GM12878 (cell line): ENCODE data around the gene PDZK1IP1. TPM values are rescaled to one million over a fixed set of nuclear protein-coding genes. Genes with fewer than 3 reads are reported as not detected.

Experiments
- ATAC-seq: fragments of 200-7000 bp; cut with Tn5 transposase; 3 replicates; pipeline ENCODE4 v1.9.1; 2020; ENCODE audit warnings: mild to moderate bottlenecking, moderate library complexity
- BruUV-seq: library from RNA; stranded (reverse); fragments of 400-500 nt; replicated peaks from 2 replicates; lab custom pipeline; 2021; lab: Mats Ljungman, UMichigan
- CTCF ChIA-PET: fragments of 300-600 bp; sonication (Branson Sonifier 250); formaldehyde crosslinking; extraction: SDS; loops from one replicate; lab custom pipeline; 2021; ENCODE audit warnings: inconsistent platforms; lab: Yijun Ruan, JAX
- POLR2A ChIA-PET: fragments of 350-600 bp; formaldehyde crosslinking; extraction: SDS; loops from one replicate; lab custom pipeline; 2021; ENCODE audit warnings: inconsistent platforms; lab: Charles Lee
- RAD21 ChIA-PET: fragments of 300-600 bp; sonication (Branson Sonifier 250); formaldehyde crosslinking; loops from one replicate; lab custom pipeline; 2023; ENCODE audit warnings: antibody characterized with exemption; ENCODE audit not compliant: unreplicated experiment; lab: Charles Lee
- SMC1A ChIA-PET: fragments of 300-600 bp; sonication (Branson Sonifier 250); formaldehyde crosslinking; loops from one replicate; lab custom pipeline; 2023; ENCODE audit not compliant: unreplicated experiment, uncharacterized antibody; lab: Charles Lee
- DNase-seq: peaks from one replicate; pipeline ENCODE4 v3.0.0-alpha.2; 2011; ENCODE audit warnings: low read depth, low spot score
- FAIRE-seq: peaks from 3 replicates; lab custom pipeline; 2011; peaks lifted over from hg19 to GRCh38; lab: Jason Lieb, UNC
- H2AFZ ChIP-seq: 2 replicates; pipeline ENCODE4 v1.6.0; 2011; ENCODE audit warnings: low read depth, low read length, control low read depth; ENCODE audit not compliant: control insufficient read depth
- H3K27ac ChIP-seq: 2 replicates; pipeline ENCODE4 v1.5.1; 2011; ENCODE audit warnings: control low read depth; ENCODE audit not compliant: control insufficient read depth, insufficient read depth
- H3K27me3 ChIP-seq, 2 experiments: replicated peaks in 1 of 2; 2 replicates each; pipeline versions ENCODE4 v1.6.0 to v1.6.1; 2011; ENCODE audit warnings: low read length in 1 of 2; ENCODE audit not compliant: control insufficient read depth in 2 of 2, insufficient read depth in 2 of 2
- H3K36me3 ChIP-seq, 2 experiments: 2 replicates each; pipeline ENCODE4 v1.5.1; 2011; ENCODE audit warnings: low read length in 1 of 2; ENCODE audit not compliant: control insufficient read depth in 2 of 2, insufficient read depth in 2 of 2
- H3K4me1 ChIP-seq: 2 replicates; pipeline ENCODE4 v1.6.1; 2011; ENCODE audit warnings: mild to moderate bottlenecking, low read length, moderate library complexity, mixed read lengths; ENCODE audit not compliant: control insufficient read depth, insufficient read depth
- H3K4me2 ChIP-seq: 2 replicates; pipeline ENCODE4 v1.6.0; 2011; ENCODE audit warnings: control low read depth; ENCODE audit not compliant: control insufficient read depth, insufficient read depth
- H3K4me3 ChIP-seq: fragments of 200-600 bp; sonication (generic); 2 replicates; pipeline ENCODE4 v1.5.1; 2016
- H3K79me2 ChIP-seq: 2 replicates; pipeline ENCODE4 v1.6.0; 2011; ENCODE audit warnings: low read length; ENCODE audit not compliant: control insufficient read depth, insufficient read depth
- H3K9ac ChIP-seq: 2 replicates; pipeline ENCODE4 v1.8.0; 2011; ENCODE audit warnings: low read length, control low read depth, mixed read lengths; ENCODE audit not compliant: control insufficient read depth, insufficient read depth
- H3K9me3 ChIP-seq: replicated peaks from 3 replicates; pipeline ENCODE4 v1.5.1; 2011; ENCODE audit warnings: mild to moderate bottlenecking, low read length; ENCODE audit not compliant: control insufficient read depth, insufficient read depth
- H4K20me1 ChIP-seq: 2 replicates; pipeline ENCODE4 v1.6.0; 2011; ENCODE audit not compliant: control insufficient read depth, insufficient read depth
- CHD2 ChIP-seq: IDR thresholded peaks from 2 replicates; pipeline ENCODE4 v1.6.1; 2011; ENCODE audit warnings: low read depth, low read length, improper control_type of control experiment, borderline replicate concordance
- CREM ChIP-seq: IDR thresholded peaks from 2 replicates; pipeline ENCODE4 v1.6.1; 2014; ENCODE audit warnings: antibody characterized with exemption, low read depth
- MYC ChIP-seq: IDR thresholded peaks from 2 replicates; pipeline ENCODE4 v1.6.1; 2011; ENCODE audit warnings: mild to moderate bottlenecking, low read length, moderate library complexity, inconsistent platforms; ENCODE audit not compliant: insufficient read depth, insufficient replicate concordance, insufficient read length, severe bottlenecking
- SIX5 ChIP-seq: IDR thresholded peaks from 2 replicates; pipeline ENCODE4 v1.6.1; 2011; ENCODE audit warnings: mild to moderate bottlenecking, low read depth, low read length, moderate library complexity; ENCODE audit not compliant: severe bottlenecking
- SREBF1 ChIP-seq: IDR thresholded peaks from 2 replicates; pipeline ENCODE4 v1.6.1; 2012; ENCODE audit warnings: mild to moderate bottlenecking, low read length
- SREBF2 ChIP-seq: IDR thresholded peaks from 2 replicates; pipeline ENCODE4 v1.6.1; 2012; ENCODE audit warnings: mild to moderate bottlenecking, low read length
- SUZ12 ChIP-seq: fragments of 200-600 bp; sonication (generic); IDR thresholded peaks from one replicate; pipeline ENCODE4 v1.6.1; 2018; ENCODE audit warnings: antibody characterized with exemption, mild to moderate bottlenecking; ENCODE audit not compliant: unreplicated experiment
- WGBS: methylation state at CpG from one replicate; pipeline ENCODE4 v1.1.6; 2016; ENCODE audit warnings: low lambda C conversion rate; ENCODE audit not compliant: insufficient replicate concordance, insufficient coverage; ENCODE audit errors: missing lambda C conversion rate; 5-methylcytosine and 5-hydroxymethylcytosine counted together
- in situ Hi-C: fragments of 300-500 bp; cut with MboI; formaldehyde crosslinking; loops from 9 replicates; pipeline ENCODE4 v1.14.3; 2018; ENCODE audit warnings: mixed read lengths
- intact Hi-C: fragments of 100-400 bp; cut with micrococcal nuclease; formaldehyde crosslinking; loops from one replicate; pipeline ENCODE4 v1.14.2; 2022; ENCODE audit not compliant: unreplicated experiment
- polyA plus RNA-seq, 11 experiments: library from polyadenylated mRNA; depleted of rRNA in 4 of 11; unstranded in 6 of 11; stranded (reverse) in 5 of 11; fragments of >200 nt; fragmentation: Nextera tagmentation in 4 of 11; fragmentation: Illumina TruSeq in 1 of 11; extraction: Ambion mirVana in 4 of 11; extraction: Trizol in 1 of 11; gene quantifications; 1 replicate in 1 of 11; 2 replicates in 10 of 11; pipeline versions ENCODE4 v1.2.1 to v1.2.3, GENCODE V29; 2011 to 2016; ENCODE audit warnings: inconsistent platforms in 2 of 11, missing spikeins in 2 of 11, low read depth in 1 of 11
- total RNA-seq, 4 experiments: library from RNA; depleted of rRNA in 3 of 4; stranded (reverse); fragments of >200 nt in 3 of 4; fragmentation: Illumina TruSeq in 1 of 4; extraction: Trizol in 1 of 4; gene quantifications; 2 replicates each; pipeline versions ENCODE4 v1.2.1 to v1.2.3, GENCODE V29; 2013 to 2021
- TF ChIP-seq, protein P1 (sequence below): IDR thresholded peaks from 2 replicates; pipeline ENCODE4 v1.6.1; 2012; ENCODE audit warnings: mild to moderate bottlenecking, low read depth, low read length
- TF ChIP-seq, protein P2 (sequence below): fragments of 150-350 bp; IDR thresholded peaks from 2 replicates; pipeline ENCODE4 v1.6.1; 2016; ENCODE audit warnings: low read depth, low read length

Gene PDZK1IP1
- total and polyA plus RNA-seq, 10 of the 15 experiments (the other 5 are each of a cell fraction or from before 2014, with no cell fraction given) = not detected

DNA sequence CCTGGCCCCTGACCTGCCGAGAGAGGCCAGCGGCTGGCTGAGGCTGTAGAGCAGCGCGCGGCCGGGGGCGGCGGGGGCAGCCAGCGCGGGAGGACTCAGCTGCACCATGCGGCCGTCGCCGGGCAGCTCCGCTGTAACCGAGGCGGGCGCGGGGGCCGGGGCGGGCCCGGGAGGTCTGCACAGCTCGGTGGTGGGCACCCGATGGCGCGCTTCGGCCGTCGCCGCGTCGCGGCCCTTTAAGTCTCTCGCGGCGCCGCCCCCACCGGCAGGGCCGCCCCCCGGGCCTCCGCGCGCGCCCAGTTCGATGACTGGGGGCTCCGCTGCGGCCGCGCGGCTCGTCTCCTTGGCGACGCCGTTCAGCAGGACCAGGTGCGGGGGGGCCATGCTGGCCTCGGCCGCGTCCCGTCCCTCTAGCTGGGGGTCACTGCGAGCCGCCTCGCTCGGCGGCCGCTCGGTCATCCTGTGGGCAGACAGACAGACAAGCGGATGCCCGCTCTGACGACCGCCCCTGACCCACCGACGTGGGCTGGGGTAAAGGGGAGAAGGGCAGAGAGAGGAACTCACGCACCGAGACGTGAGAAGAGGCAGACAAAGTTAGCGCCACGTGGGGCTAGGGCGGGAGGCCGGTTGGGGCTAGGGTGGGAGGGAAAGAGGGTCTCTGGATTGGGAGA, 35.7 kb upstream of the PDZK1IP1 start:
- DNase-seq (no peak), ATAC-seq (no peak; the same call in 2 of the 3 replicates), FAIRE-seq (no peak)
- intact Hi-C loops (no loop called here), in situ Hi-C loops (no loop called here)
- Histone ChIP-seq H3K9ac (no peak overlapping the region), H2AFZ (no peak overlapping the region), H3K36me3 (no peaks in the 10 kb centered on the region), H3K9me3 (no peaks in the 10 kb centered on the region), H4K20me1 (no peaks in the 10 kb centered on the region), H3K79me2 (no peaks in the 10 kb centered on the region), H3K4me1 (no peaks in the 10 kb centered on the region), H3K27ac (no peak overlapping the region), H3K4me2 (no peak overlapping the region), H3K27me3 (peaks cover 11 to 26% of the 10 kb centered on the region in 2 experiments), H3K4me3 (no peak overlapping the region)
- RAD21 ChIA-PET = no interaction called here
- POLR2A ChIA-PET = no interaction called here
- no TSS peak for BruUV-seq
- SMC1A ChIA-PET = no interaction called here
- CTCF ChIA-PET = no interaction called here
- peak; percentile 96 for TF ChIP-seq SUZ12
- no peak for TF ChIP-seq CHD2
- WGBS = 22% methylated on average over 42 of the region's 79 CpGs

- Histone ChIP-seq H3K4me2 (no peak overlapping the region), H3K36me3 (no peaks in the 10 kb centered on the region), H3K4me1 (no peaks in the 10 kb centered on the region), H3K27ac (no peak overlapping the region), H3K27me3 (peaks cover 11 to 24% of the 10 kb centered on the region in 2 experiments), H4K20me1 (no peaks in the 10 kb centered on the region), H3K9ac (no peak overlapping the region), H3K4me3 (no peak overlapping the region), H3K79me2 (no peaks in the 10 kb centered on the region), H2AFZ (no peak overlapping the region), H3K9me3 (no peaks in the 10 kb centered on the region)
- intact Hi-C loops (no loop called here), in situ Hi-C loops (no loop called here)
- ChIA-PET POLR2A (no interaction called here), CTCF (no interaction called here), SMC1A (no interaction called here), RAD21 (no interaction called here)
- no peak for ATAC-seq
- 36% methylated on average over 29 of the region's 30 CpGs for WGBS
- FAIRE-seq = no peak
- no TSS peak for BruUV-seq
- no peak for DNase-seq
- TF ChIP-seq SIX5 = no peak
- no peak for TF ChIP-seq SREBF2
- TF ChIP-seq CREM = no peak
- TF ChIP-seq, protein P1, sequence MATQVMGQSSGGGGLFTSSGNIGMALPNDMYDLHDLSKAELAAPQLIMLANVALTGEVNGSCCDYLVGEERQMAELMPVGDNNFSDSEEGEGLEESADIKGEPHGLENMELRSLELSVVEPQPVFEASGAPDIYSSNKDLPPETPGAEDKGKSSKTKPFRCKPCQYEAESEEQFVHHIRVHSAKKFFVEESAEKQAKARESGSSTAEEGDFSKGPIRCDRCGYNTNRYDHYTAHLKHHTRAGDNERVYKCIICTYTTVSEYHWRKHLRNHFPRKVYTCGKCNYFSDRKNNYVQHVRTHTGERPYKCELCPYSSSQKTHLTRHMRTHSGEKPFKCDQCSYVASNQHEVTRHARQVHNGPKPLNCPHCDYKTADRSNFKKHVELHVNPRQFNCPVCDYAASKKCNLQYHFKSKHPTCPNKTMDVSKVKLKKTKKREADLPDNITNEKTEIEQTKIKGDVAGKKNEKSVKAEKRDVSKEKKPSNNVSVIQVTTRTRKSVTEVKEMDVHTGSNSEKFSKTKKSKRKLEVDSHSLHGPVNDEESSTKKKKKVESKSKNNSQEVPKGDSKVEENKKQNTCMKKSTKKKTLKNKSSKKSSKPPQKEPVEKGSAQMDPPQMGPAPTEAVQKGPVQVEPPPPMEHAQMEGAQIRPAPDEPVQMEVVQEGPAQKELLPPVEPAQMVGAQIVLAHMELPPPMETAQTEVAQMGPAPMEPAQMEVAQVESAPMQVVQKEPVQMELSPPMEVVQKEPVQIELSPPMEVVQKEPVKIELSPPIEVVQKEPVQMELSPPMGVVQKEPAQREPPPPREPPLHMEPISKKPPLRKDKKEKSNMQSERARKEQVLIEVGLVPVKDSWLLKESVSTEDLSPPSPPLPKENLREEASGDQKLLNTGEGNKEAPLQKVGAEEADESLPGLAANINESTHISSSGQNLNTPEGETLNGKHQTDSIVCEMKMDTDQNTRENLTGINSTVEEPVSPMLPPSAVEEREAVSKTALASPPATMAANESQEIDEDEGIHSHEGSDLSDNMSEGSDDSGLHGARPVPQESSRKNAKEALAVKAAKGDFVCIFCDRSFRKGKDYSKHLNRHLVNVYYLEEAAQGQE = no peak
- TF ChIP-seq MYC = no peak
- no peak for TF ChIP-seq SREBF1
- TF ChIP-seq, protein P2, sequence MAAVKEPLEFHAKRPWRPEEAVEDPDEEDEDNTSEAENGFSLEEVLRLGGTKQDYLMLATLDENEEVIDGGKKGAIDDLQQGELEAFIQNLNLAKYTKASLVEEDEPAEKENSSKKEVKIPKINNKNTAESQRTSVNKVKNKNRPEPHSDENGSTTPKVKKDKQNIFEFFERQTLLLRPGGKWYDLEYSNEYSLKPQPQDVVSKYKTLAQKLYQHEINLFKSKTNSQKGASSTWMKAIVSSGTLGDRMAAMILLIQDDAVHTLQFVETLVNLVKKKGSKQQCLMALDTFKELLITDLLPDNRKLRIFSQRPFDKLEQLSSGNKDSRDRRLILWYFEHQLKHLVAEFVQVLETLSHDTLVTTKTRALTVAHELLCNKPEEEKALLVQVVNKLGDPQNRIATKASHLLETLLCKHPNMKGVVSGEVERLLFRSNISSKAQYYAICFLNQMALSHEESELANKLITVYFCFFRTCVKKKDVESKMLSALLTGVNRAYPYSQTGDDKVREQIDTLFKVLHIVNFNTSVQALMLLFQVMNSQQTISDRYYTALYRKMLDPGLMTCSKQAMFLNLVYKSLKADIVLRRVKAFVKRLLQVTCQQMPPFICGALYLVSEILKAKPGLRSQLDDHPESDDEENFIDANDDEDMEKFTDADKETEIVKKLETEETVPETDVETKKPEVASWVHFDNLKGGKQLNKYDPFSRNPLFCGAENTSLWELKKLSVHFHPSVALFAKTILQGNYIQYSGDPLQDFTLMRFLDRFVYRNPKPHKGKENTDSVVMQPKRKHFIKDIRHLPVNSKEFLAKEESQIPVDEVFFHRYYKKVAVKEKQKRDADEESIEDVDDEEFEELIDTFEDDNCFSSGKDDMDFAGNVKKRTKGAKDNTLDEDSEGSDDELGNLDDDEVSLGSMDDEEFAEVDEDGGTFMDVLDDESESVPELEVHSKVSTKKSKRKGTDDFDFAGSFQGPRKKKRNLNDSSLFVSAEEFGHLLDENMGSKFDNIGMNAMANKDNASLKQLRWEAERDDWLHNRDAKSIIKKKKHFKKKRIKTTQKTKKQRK = no peak
Observed at GRCh38 chr1:47224676-47225399, 35.0 kb upstream of the PDZK1IP1 start.
